Measurements from ENCODE around the gene RUNX2.

- TF ChIP-seq CTCF (IDR thresholded peaks at IDR 0.05 in 4 of 5, conservative IDR thresholded peaks at IDR 0.05 in 1 of 5) (no peak), POLR2A (IDR thresholded peaks at IDR 0.05) (no peak)
Observed at GRCh38 chr6:45631396-45631795, 303.3 kb downstream of the RUNX2 start.

Measured in gastrocnemius medialis (tissue), 4 donors.